Keratinocyte (primary cell): ENCODE results near the gene EVI5. TPM values are rescaled to one million over a fixed set of nuclear protein-coding genes. Genes with fewer than 3 reads are reported as not detected.
A peak's percentile ranks its signal among the peaks of the same experiment; 100 is the strongest.

Experiments
- DNase-seq: peaks from one replicate; pipeline ENCODE4 v3.0.0-alpha.2; 2011; ENCODE audit warnings: low read depth, missing footprints, low spot score
- FAIRE-seq: peaks from 2 replicates; lab custom pipeline; 2011; peaks lifted over from hg19 to GRCh38; lab: Jason Lieb, UNC
- H2AFZ ChIP-seq: 2 replicates; pipeline ENCODE4 v1.6.0; 2012; ENCODE audit warnings: low read length, control low read depth, inconsistent platforms; ENCODE audit not compliant: control insufficient read depth
- H3K27ac ChIP-seq: 2 replicates; pipeline ENCODE4 v1.5.1; 2011; ENCODE audit warnings: low read length; ENCODE audit not compliant: control insufficient read depth, insufficient read depth
- H3K27me3 ChIP-seq: 3 replicates; pipeline ENCODE4 v1.6.0; 2011; ENCODE audit warnings: low read length; ENCODE audit not compliant: control insufficient read depth, insufficient read depth; ENCODE audit errors: extremely low read depth
- H3K36me3 ChIP-seq, 2 experiments: 2 replicates in 1 of 2; 3 replicates in 1 of 2; pipeline ENCODE4 v1.5.1; 2011; ENCODE audit warnings: low read length in 2 of 2, mild to moderate bottlenecking in 1 of 2; ENCODE audit not compliant: control insufficient read depth in 2 of 2, insufficient read depth in 2 of 2; ENCODE audit errors: extremely low read depth in 1 of 2
- H3K4me1 ChIP-seq: 3 replicates; pipeline ENCODE4 v1.5.1; 2011; ENCODE audit warnings: low read length; ENCODE audit not compliant: control insufficient read depth, insufficient read depth; ENCODE audit errors: extremely low read depth
- H3K4me2 ChIP-seq: 3 replicates; pipeline ENCODE4 v1.6.0; 2011; ENCODE audit warnings: low read depth, low read length; ENCODE audit not compliant: control insufficient read depth, insufficient read depth; ENCODE audit errors: extremely low read depth
- H3K4me3 ChIP-seq, 3 experiments: fragments of 200-600 bp in 1 of 3; sonication (generic) in 1 of 3; 2 replicates in 2 of 3; 3 replicates in 1 of 3; pipeline ENCODE4 v1.5.1; 2011 to 2016; ENCODE audit warnings: low read length in 3 of 3, mild to moderate bottlenecking in 3 of 3, control low read depth in 2 of 3, inconsistent platforms in 1 of 3, low read depth in 1 of 3, mixed read lengths in 1 of 3, mixed run types in 1 of 3, moderate library complexity in 1 of 3; ENCODE audit not compliant: control insufficient read depth in 2 of 3, insufficient read depth in 2 of 3; ENCODE audit errors: extremely low read depth in 1 of 3
- H3K79me2 ChIP-seq: 2 replicates; pipeline ENCODE4 v1.6.0; 2012; ENCODE audit warnings: low read length; ENCODE audit not compliant: control insufficient read depth, insufficient read depth
- H3K9ac ChIP-seq: 3 replicates; pipeline ENCODE4 v1.6.0; 2011; ENCODE audit warnings: low read length; ENCODE audit not compliant: control insufficient read depth, insufficient read depth; ENCODE audit errors: extremely low read depth
- H3K9me1 ChIP-seq: 3 replicates; pipeline ENCODE4 v1.6.0; 2011; ENCODE audit warnings: low read length; ENCODE audit not compliant: control insufficient read depth, insufficient read depth; ENCODE audit errors: extremely low read depth
- H3K9me3 ChIP-seq: 2 replicates; pipeline ENCODE4 v1.5.1; 2012; ENCODE audit warnings: low read depth, low read length; ENCODE audit not compliant: control insufficient read depth
- H4K20me1 ChIP-seq: 3 replicates; pipeline ENCODE4 v1.6.0; 2011; ENCODE audit warnings: low read length; ENCODE audit not compliant: control insufficient read depth, insufficient read depth; ENCODE audit errors: extremely low read depth
- CTCF ChIP-seq, 3 experiments: IDR thresholded peaks in 1 of 3; conservative IDR thresholded peaks in 1 of 3; optimal IDR thresholded peaks in 1 of 3; 2 replicates in 2 of 3; 3 replicates in 1 of 3; pipeline versions ENCODE3 to v1.5.1; 2011; ENCODE audit warnings: low read length in 3 of 3, mild to moderate bottlenecking in 3 of 3, moderate library complexity in 2 of 3, control low read depth in 1 of 3, inconsistent platforms in 1 of 3; ENCODE audit not compliant: insufficient read depth in 2 of 3; ENCODE audit errors: extremely low read depth in 1 of 3
- EZH2 ChIP-seq: IDR thresholded peaks from one replicate; pipeline ENCODE4 v1.6.1; 2012; ENCODE audit warnings: inconsistent platforms, mild to moderate bottlenecking, low read length, moderate library complexity
- dilution Hi-C: fragments of 300-500 bp; cut with MboI; formaldehyde crosslinking; loops from one replicate; pipeline ENCODE4 v1.7.0; 2020; ENCODE audit warnings: low sequenced_read_pairs; ENCODE audit not compliant: extremely low pct_ligation_motif_present
- polyA plus RNA-seq, 5 experiments: library from polyadenylated mRNA; depleted of rRNA in 3 of 5; stranded (reverse) in 3 of 5; stranded (forward) in 1 of 5; unstranded in 1 of 5; fragments of >200 nt; gene quantifications; 1 replicate in 1 of 5; 2 replicates in 3 of 5; 3 replicates in 1 of 5; pipeline versions ENCODE4 v1.2.1 to v1.2.3, GENCODE V29; 2011 to 2012; ENCODE audit warnings: missing spikeins in 2 of 5, low read depth in 1 of 5, low replicate concordance in 1 of 5

Gene EVI5
- polyA plus RNA-seq, 1 donor (not counting 4 experiments of a cell fraction or from before 2014, with no cell fraction given) = 23.2 TPM

- peaks cover 6% of the 10 kb centered on the region for H3K79me2 ChIP-seq
- H3K4me2 ChIP-seq = no peak overlapping the region
- TF ChIP-seq EZH2 (no peak), CTCF (optimal IDR thresholded peaks at IDR 0.05 in 1 of 3, IDR thresholded peaks at IDR 0.05 in 1 of 3, conservative IDR thresholded peaks at IDR 0.05 in 1 of 3; ENCODE audit: extremely low read depth in 1 of 3, insufficient read depth in 2 of 3, low read length in 3 of 3) (no peak)
- H2AFZ ChIP-seq = no peak overlapping the region
- no peaks in the 10 kb centered on the region for H3K27me3 ChIP-seq
- no peak overlapping the region for H3K27ac ChIP-seq
- H3K9ac ChIP-seq = no peak overlapping the region
- no peak overlapping the region for H3K4me3 ChIP-seq
- no peaks in the 10 kb centered on the region for H4K20me1 ChIP-seq
- H3K36me3 ChIP-seq = no peaks in the 10 kb centered on the region
- no peaks in the 10 kb centered on the region for H3K9me3 ChIP-seq
- no peaks in the 10 kb centered on the region for H3K4me1 ChIP-seq
- no peaks in the 10 kb centered on the region for H3K9me1 ChIP-seq
- DNase-seq (no peak), FAIRE-seq (peak; percentile 17)
- dilution Hi-C loops = no loop called here
Measured at GRCh38 chr1:92701147-92701546, 83.8 kb downstream of the EVI5 start.

- Histone ChIP-seq H3K27me3 (no peaks in the 10 kb centered on the region), H2AFZ (no peak overlapping the region), H3K4me1 (no peaks in the 10 kb centered on the region), H4K20me1 (no peaks in the 10 kb centered on the region), H3K4me2 (no peak overlapping the region), H3K79me2 (no peaks in the 10 kb centered on the region), H3K9me3 (no peaks in the 10 kb centered on the region), H3K27ac (no peak overlapping the region), H3K9ac (no peak overlapping the region), H3K36me3 (peaks cover 3 to 8% of the 10 kb centered on the region in 2 experiments), H3K9me1 (no peaks in the 10 kb centered on the region), H3K4me3 (no peak overlapping the region)
- dilution Hi-C loops = no loop called here
- TF ChIP-seq EZH2 = no peak
- no peak for TF ChIP-seq CTCF (optimal IDR thresholded peaks at IDR 0.05 in 1 of 3, IDR thresholded peaks at IDR 0.05 in 1 of 3, conservative IDR thresholded peaks at IDR 0.05 in 1 of 3; ENCODE audit: extremely low read depth in 1 of 3, insufficient read depth in 2 of 3, low read length in 3 of 3)
- no peak for DNase-seq
- no peak for FAIRE-seq
Measured at GRCh38 chr1:92698932-92699331, 86.0 kb downstream of the EVI5 start.
